A549 (cell line): ENCODE data around the gene SOX13. TPM values are rescaled to one million over a fixed set of nuclear protein-coding genes. Genes with fewer than 3 reads are reported as not detected.

Experiments used
- ATAC-seq, 2 experiments: fragments of 200-7000 bp in 1 of 2; fragments of >200 bp in 1 of 2; cut with Nextera tagmentation in 1 of 2; cut with Tn5 transposase in 1 of 2; 3 replicates each; pipeline versions ENCODE4 v1.8.0 to v1.9.1; 2018 to 2020; ENCODE audit warnings: mild to moderate bottlenecking in 1 of 2, moderate library complexity in 1 of 2
- CTCF ChIA-PET: fragments of 300-600 bp; sonication (Branson Sonifier 250); formaldehyde crosslinking; extraction: SDS; loops from one replicate; lab custom pipeline; 2021; ENCODE audit warnings: antibody characterized with exemption, inconsistent platforms; lab: Yijun Ruan, JAX
- POLR2A ChIA-PET: fragments of 350-600 bp; formaldehyde crosslinking; extraction: SDS; loops from one replicate; lab custom pipeline; 2021; ENCODE audit warnings: antibody characterized with exemption, inconsistent platforms; lab: Yijun Ruan, JAX
- DNase-seq, 2 experiments: peaks; one replicate each; pipeline versions ENCODE4 v3.0.0 to v3.0.0-alpha.2; 2011 to 2016; ENCODE audit warnings: low read depth in 1 of 2, low spot score in 1 of 2
- FAIRE-seq: peaks from 2 replicates; lab custom pipeline; 2011; peaks lifted over from hg19 to GRCh38; lab: Jason Lieb, UNC
- H3K27ac ChIP-seq, 2 experiments: fragments of >200 bp; sonication (Bioruptor Twin); formaldehyde crosslinking; 3 replicates each; pipeline ENCODE4 v1.5.1; 2016 to 2017
- H3K4me1 ChIP-seq: fragments of >200 bp; sonication (Bioruptor Twin); formaldehyde crosslinking; 3 replicates; pipeline ENCODE4 v1.6.1; 2016
- H3K4me2 ChIP-seq: fragments of >200 bp; sonication (Bioruptor Twin); formaldehyde crosslinking; 3 replicates; pipeline ENCODE4 v1.6.1; 2016
- H3K4me3 ChIP-seq: fragments of >200 bp; sonication (Bioruptor Twin); formaldehyde crosslinking; 3 replicates; pipeline ENCODE4 v1.5.1; 2016
- H3K9me3 ChIP-seq: fragments of >200 bp; sonication (Bioruptor Twin); formaldehyde crosslinking; 3 replicates; pipeline ENCODE4 v1.6.1; 2016
- BCL3 ChIP-seq: fragments of >200 bp; sonication (Bioruptor Twin); formaldehyde crosslinking; IDR thresholded peaks from 3 replicates; pipeline ENCODE4 v1.6.1; 2016
- CBX2 ChIP-seq: fragments of 200-600 bp; sonication (generic); IDR thresholded peaks from 2 replicates; pipeline ENCODE4 v1.6.1; 2016; ENCODE audit warnings: low read depth, mild to moderate bottlenecking, borderline replicate concordance
- CHD2 ChIP-seq: fragments of 150-350 bp; IDR thresholded peaks from 2 replicates; pipeline ENCODE4 v1.6.1; 2014; ENCODE audit warnings: low read length; ENCODE audit not compliant: partially characterized antibody
- CTCF ChIP-seq: fragments of >200 bp; sonication (Bioruptor Twin); formaldehyde crosslinking; IDR thresholded peaks from 3 replicates; pipeline ENCODE4 v1.5.1; 2016
- EHF ChIP-seq: fragments of 250-450 bp; sonication (Bioruptor Pico); IDR thresholded peaks from 2 replicates; pipeline ENCODE4 v1.5.0; 2020; ENCODE audit warnings: mild to moderate bottlenecking
- EP300 ChIP-seq, 2 experiments: fragments of >200 bp; sonication (Bioruptor Twin); formaldehyde crosslinking; IDR thresholded peaks; 2 replicates in 1 of 2; 3 replicates in 1 of 2; pipeline ENCODE4 v1.6.1; 2016 to 2017
- FOSL2 ChIP-seq, 2 experiments: fragments of 450-650 bp in 1 of 2; fragments of >200 bp in 1 of 2; sonication (Bioruptor Twin) in 1 of 2; formaldehyde crosslinking; IDR thresholded peaks; 2 replicates each; pipeline versions ENCODE4 v1.5.0 to v1.6.1; 2016 to 2020; ENCODE audit warnings: mild to moderate bottlenecking in 1 of 2, moderate library complexity in 1 of 2
- GATA3 ChIP-seq: IDR thresholded peaks from 2 replicates; pipeline ENCODE4 v1.6.1; 2012; ENCODE audit warnings: borderline replicate concordance
- HDAC2 ChIP-seq: fragments of 200-600 bp; sonication (generic); IDR thresholded peaks from 2 replicates; pipeline ENCODE4 v1.6.1; 2016
- HES2 ChIP-seq: fragments of >200 bp; sonication (Bioruptor Twin); formaldehyde crosslinking; IDR thresholded peaks from 2 replicates; pipeline ENCODE4 v1.6.1; 2016
- HEYL ChIP-seq: fragments of 250-450 bp; sonication (Bioruptor Pico); IDR thresholded peaks from 2 replicates; pipeline ENCODE4 v1.8.0; 2021; ENCODE audit warnings: mild to moderate bottlenecking, moderate library complexity
- HOXA7 ChIP-seq: fragments of 250-450 bp; sonication (Bioruptor Pico); IDR thresholded peaks from 2 replicates; pipeline ENCODE4 v1.5.0; 2020; ENCODE audit warnings: mild to moderate bottlenecking, moderate library complexity
- HOXB5 ChIP-seq: fragments of 250-450 bp; sonication (Bioruptor Pico); IDR thresholded peaks from 2 replicates; pipeline ENCODE4 v1.5.0; 2020; ENCODE audit warnings: mild to moderate bottlenecking, moderate library complexity
- MAZ ChIP-seq: fragments of 150-350 bp; IDR thresholded peaks from 2 replicates; pipeline ENCODE4 v1.6.1; 2014; ENCODE audit warnings: antibody characterized with exemption, low read depth, low read length, borderline replicate concordance
- MYC ChIP-seq: IDR thresholded peaks from 2 replicates; pipeline ENCODE4 v1.6.1; 2012; ENCODE audit warnings: mild to moderate bottlenecking, inconsistent platforms, low read length, improper control_type of control experiment, borderline replicate concordance
- NFE2L2 ChIP-seq: fragments of 150-350 bp; conservative IDR thresholded peaks from 2 replicates; pipeline ENCODE4 v1.6.1; 2014; ENCODE audit warnings: low read length
- POLR2AphosphoS2 ChIP-seq: conservative IDR thresholded peaks from 2 replicates; pipeline ENCODE4 v1.6.1; 2012; ENCODE audit warnings: low read length, improper control_type of control experiment, inconsistent platforms
- RCOR1 ChIP-seq: fragments of 150-350 bp; IDR thresholded peaks from 2 replicates; pipeline ENCODE4 v1.6.1; 2014; ENCODE audit warnings: antibody characterized with exemption, low read length, low read depth
- RFX5 ChIP-seq: fragments of 450-650 bp; IDR thresholded peaks from 2 replicates; pipeline ENCODE4 v1.7.1; 2014; ENCODE audit warnings: antibody characterized with exemption, mild to moderate bottlenecking, moderate library complexity
- RNF2 ChIP-seq: fragments of 200-600 bp; sonication (generic); IDR thresholded peaks from 2 replicates; pipeline ENCODE4 v1.6.1; 2016; ENCODE audit warnings: low read depth, mild to moderate bottlenecking, antibody characterized with exemption, moderate library complexity, borderline replicate concordance
- SMC3 ChIP-seq: fragments of >200 bp; sonication (Bioruptor Twin); formaldehyde crosslinking; IDR thresholded peaks from 3 replicates; pipeline ENCODE4 v1.6.1; 2018; ENCODE audit warnings: inconsistent platforms
- SREBF2 ChIP-seq: fragments of 450-650 bp; IDR thresholded peaks from 2 replicates; pipeline ENCODE4 v1.6.1; 2014; ENCODE audit warnings: mild to moderate bottlenecking, moderate library complexity
- ZNF302 ChIP-seq: fragments of 250-450 bp; sonication (Bioruptor Pico); IDR thresholded peaks from 2 replicates; pipeline ENCODE4 v1.9.0; 2021; ENCODE audit warnings: inconsistent platforms, mild to moderate bottlenecking, moderate library complexity
- WGBS: methylation state at CpG from one replicate; pipeline ENCODE4 v1.1.6; 2017; ENCODE audit errors: missing lambda C conversion rate; 5-methylcytosine and 5-hydroxymethylcytosine counted together
- polyA plus RNA-seq, 4 experiments: library from polyadenylated mRNA; depleted of rRNA in 3 of 4; stranded (reverse); fragments of >200 nt; fragmentation: RNase III in 1 of 4; extraction: RNeasy Plus Mini Kit Qiagen cat#74134 plus additional on column Dnase treatment in 1 of 4; gene quantifications; 2 replicates in 3 of 4; 3 replicates in 1 of 4; pipeline ENCODE4 v1.2.3, GENCODE V29; 2011 to 2017
- TF ChIP-seq, protein P1 (sequence below): fragments of 200-600 bp; sonication (generic); IDR thresholded peaks from 2 replicates; pipeline ENCODE4 v1.6.1; 2016; ENCODE audit warnings: antibody characterized with exemption, mild to moderate bottlenecking, moderate library complexity
- TF ChIP-seq, protein P2 (sequence below): IDR thresholded peaks from 2 replicates; pipeline ENCODE4 v1.6.1; 2012

SOX13 gene
- polyA plus RNA-seq, 2 of the 4 experiments (the other 2 are of a cell fraction) = 6.8 to 9.8 TPM

- Histone ChIP-seq H3K4me1 (no peaks in the 10 kb centered on the region), H3K9me3 (no peaks in the 10 kb centered on the region), H3K27ac (no peak overlapping the region), H3K4me3 (no peak overlapping the region), H3K4me2 (no peak overlapping the region)
- no peak for DNase-seq
- ChIA-PET POLR2A (no interaction called here), CTCF (interaction anchor here (1.2 to 3.5 kb wide), 5 partner anchors 8 to 274 kb away, joined by 3 to 26 read pairs (median 11); no protein-coding TSS in a partner anchor)
- no peak for ATAC-seq
- 41% methylated on average over 4 of the region's 4 CpGs for WGBS
- no peak for TF ChIP-seq HOXA7 (CRISPR knock-in tag)
- TF ChIP-seq CTCF = no peak
- no peak for TF ChIP-seq EP300 (IDR thresholded peaks at IDR 0.05)
- TF ChIP-seq CBX2 = no peak
- TF ChIP-seq BCL3 = no peak
- no peak for TF ChIP-seq MYC
- no peak for TF ChIP-seq RFX5
- no peak for TF ChIP-seq RCOR1
- TF ChIP-seq, protein P1, sequence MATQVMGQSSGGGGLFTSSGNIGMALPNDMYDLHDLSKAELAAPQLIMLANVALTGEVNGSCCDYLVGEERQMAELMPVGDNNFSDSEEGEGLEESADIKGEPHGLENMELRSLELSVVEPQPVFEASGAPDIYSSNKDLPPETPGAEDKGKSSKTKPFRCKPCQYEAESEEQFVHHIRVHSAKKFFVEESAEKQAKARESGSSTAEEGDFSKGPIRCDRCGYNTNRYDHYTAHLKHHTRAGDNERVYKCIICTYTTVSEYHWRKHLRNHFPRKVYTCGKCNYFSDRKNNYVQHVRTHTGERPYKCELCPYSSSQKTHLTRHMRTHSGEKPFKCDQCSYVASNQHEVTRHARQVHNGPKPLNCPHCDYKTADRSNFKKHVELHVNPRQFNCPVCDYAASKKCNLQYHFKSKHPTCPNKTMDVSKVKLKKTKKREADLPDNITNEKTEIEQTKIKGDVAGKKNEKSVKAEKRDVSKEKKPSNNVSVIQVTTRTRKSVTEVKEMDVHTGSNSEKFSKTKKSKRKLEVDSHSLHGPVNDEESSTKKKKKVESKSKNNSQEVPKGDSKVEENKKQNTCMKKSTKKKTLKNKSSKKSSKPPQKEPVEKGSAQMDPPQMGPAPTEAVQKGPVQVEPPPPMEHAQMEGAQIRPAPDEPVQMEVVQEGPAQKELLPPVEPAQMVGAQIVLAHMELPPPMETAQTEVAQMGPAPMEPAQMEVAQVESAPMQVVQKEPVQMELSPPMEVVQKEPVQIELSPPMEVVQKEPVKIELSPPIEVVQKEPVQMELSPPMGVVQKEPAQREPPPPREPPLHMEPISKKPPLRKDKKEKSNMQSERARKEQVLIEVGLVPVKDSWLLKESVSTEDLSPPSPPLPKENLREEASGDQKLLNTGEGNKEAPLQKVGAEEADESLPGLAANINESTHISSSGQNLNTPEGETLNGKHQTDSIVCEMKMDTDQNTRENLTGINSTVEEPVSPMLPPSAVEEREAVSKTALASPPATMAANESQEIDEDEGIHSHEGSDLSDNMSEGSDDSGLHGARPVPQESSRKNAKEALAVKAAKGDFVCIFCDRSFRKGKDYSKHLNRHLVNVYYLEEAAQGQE = no peak
- no peak for TF ChIP-seq EHF (CRISPR knock-in tag)
- TF ChIP-seq, protein P2, sequence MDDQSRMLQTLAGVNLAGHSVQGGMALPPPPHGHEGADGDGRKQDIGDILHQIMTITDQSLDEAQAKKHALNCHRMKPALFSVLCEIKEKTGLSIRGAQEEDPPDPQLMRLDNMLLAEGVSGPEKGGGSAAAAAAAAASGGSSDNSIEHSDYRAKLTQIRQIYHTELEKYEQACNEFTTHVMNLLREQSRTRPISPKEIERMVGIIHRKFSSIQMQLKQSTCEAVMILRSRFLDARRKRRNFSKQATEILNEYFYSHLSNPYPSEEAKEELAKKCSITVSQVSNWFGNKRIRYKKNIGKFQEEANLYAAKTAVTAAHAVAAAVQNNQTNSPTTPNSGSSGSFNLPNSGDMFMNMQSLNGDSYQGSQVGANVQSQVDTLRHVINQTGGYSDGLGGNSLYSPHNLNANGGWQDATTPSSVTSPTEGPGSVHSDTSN = no peak
- no peak for TF ChIP-seq SMC3
- TF ChIP-seq GATA3 = no peak
- no peak for TF ChIP-seq ZNF302 (CRISPR knock-in tag)
- no peak for TF ChIP-seq SREBF2
- FAIRE-seq = no peak
These were observed 72.2 kb downstream of the SOX13 start for GRCh38 chr1:204145033-204145504.

GRCh38 chr1:204146309-204146708 lies 73.4 kb downstream of the SOX13 start:
- WGBS = 66% methylated on average over 6 of the region's 6 CpGs
- POLR2A ChIA-PET = no interaction called here
- DNase-seq (no peak), ATAC-seq (no peak)
- CTCF ChIA-PET = interaction anchor here (0.7 to 2.2 kb wide), 3 partner anchors 8 to 16 kb away, joined by 3 to 19 read pairs (median 3); no protein-coding TSS in a partner anchor
- TF ChIP-seq MAZ (no peak), HOXB5 (CRISPR knock-in tag) (no peak), HES2 (no peak), HEYL (CRISPR knock-in tag) (no peak), RFX5 (no peak), FOSL2 (IDR thresholded peaks at IDR 0.05) (no peak), FOSL2 (CRISPR knock-in tag; IDR thresholded peaks at IDR 0.05) (no peak), NFE2L2 (no peak), RNF2 (no peak), HDAC2 (no peak), EHF (CRISPR knock-in tag) (no peak), POLR2AphosphoS2 (no peak), CBX2 (no peak), CHD2 (no peak)
- TF ChIP-seq, protein P2 = no peak
- TF ChIP-seq, all 56 proteins: peak for 0
- Histone ChIP-seq H3K27ac (no peak overlapping the region), H3K4me2 (no peak overlapping the region), H3K4me3 (no peak overlapping the region), H3K9me3 (no peaks in the 10 kb centered on the region), H3K4me1 (peaks cover 8% of the 10 kb centered on the region; the same call in 2 of the 3 replicates)
- no peak for FAIRE-seq
